HepG2 (cell line): ENCODE measurements around the gene GRAMD1A. TPM values are rescaled to one million over a fixed set of nuclear protein-coding genes. Genes with fewer than 3 reads are reported as not detected.

Experiments
- AGO2 ChIP-seq: fragments of 200-400 bp; formaldehyde crosslinking; optimal IDR thresholded peaks from 2 replicates; pipeline ENCODE3; 2017; ENCODE audit warnings: mild to moderate bottlenecking, low read depth, low read length, moderate library complexity
- ASH2L ChIP-seq: fragments of 300-600, 200-600 bp; sonication (generic); IDR thresholded peaks from 2 replicates; pipeline ENCODE4 v1.7.0; 2017; ENCODE audit warnings: low read depth, mild to moderate bottlenecking, moderate library complexity, mixed read lengths, low read length; ENCODE audit not compliant: insufficient read length
- BCL6 ChIP-seq: IDR thresholded peaks from 2 replicates; pipeline ENCODE4 v1.6.1; 2016; ENCODE audit warnings: missing genetic modification reagents, missing compliant biosample characterization
- DR1 ChIP-seq: sonication (generic); formaldehyde crosslinking; IDR thresholded peaks from 2 replicates; pipeline ENCODE4 v1.8.0; 2021; ENCODE audit warnings: mild to moderate bottlenecking, missing genetic modification reagents, inconsistent platforms
- EED ChIP-seq: sonication (generic); formaldehyde crosslinking; IDR thresholded peaks from 2 replicates; pipeline ENCODE4 v1.5.0; 2020; ENCODE audit warnings: mild to moderate bottlenecking, missing genetic modification reagents
- FOXA3 ChIP-seq: IDR thresholded peaks from 2 replicates; pipeline ENCODE4 v1.6.1; 2016; ENCODE audit warnings: missing genetic modification reagents, missing compliant biosample characterization
- FOXM1 ChIP-seq: sonication (generic); formaldehyde crosslinking; IDR thresholded peaks from 2 replicates; pipeline ENCODE4 v1.5.0; 2020; ENCODE audit warnings: missing genetic modification reagents
- GATAD1 ChIP-seq: IDR thresholded peaks from 2 replicates; pipeline ENCODE4 v1.6.1; 2016; ENCODE audit warnings: missing genetic modification reagents, missing compliant biosample characterization
- GATAD2A ChIP-seq: IDR thresholded peaks from 2 replicates; pipeline ENCODE4 v1.6.1; 2016
- HDAC2 ChIP-seq: sonication (generic); formaldehyde crosslinking; IDR thresholded peaks from 2 replicates; pipeline ENCODE4 v1.4.0; 2020; ENCODE audit warnings: missing genetic modification reagents
- IKZF1 ChIP-seq: fragments of 450-650 bp; IDR thresholded peaks from 2 replicates; pipeline ENCODE4 v1.7.1; 2016
- JUND ChIP-seq: sonication (generic); formaldehyde crosslinking; IDR thresholded peaks from 2 replicates; pipeline ENCODE4 v1.8.0; 2022; ENCODE audit warnings: mild to moderate bottlenecking, missing genetic modification reagents
- MEIS1 ChIP-seq: sonication (generic); formaldehyde crosslinking; IDR thresholded peaks from 2 replicates; pipeline ENCODE4 v1.9.0; 2021; ENCODE audit warnings: mild to moderate bottlenecking, missing genetic modification reagents, moderate library complexity, borderline replicate concordance
- RXRA ChIP-seq: sonication (generic); formaldehyde crosslinking; IDR thresholded peaks from 2 replicates; pipeline ENCODE4 v1.5.1; 2020; ENCODE audit warnings: missing genetic modification reagents
- SKI ChIP-seq: fragments of 450-650 bp; IDR thresholded peaks from one replicate; pipeline ENCODE4 v1.6.1; 2018; ENCODE audit warnings: mild to moderate bottlenecking; ENCODE audit not compliant: partially characterized antibody
- SP140L ChIP-seq: sonication (generic); formaldehyde crosslinking; IDR thresholded peaks from 2 replicates; pipeline ENCODE4 v1.4.0; 2020; ENCODE audit warnings: missing genetic modification reagents, borderline replicate concordance
- SP5 ChIP-seq: IDR thresholded peaks from 2 replicates; pipeline ENCODE4 v1.6.1; 2016; ENCODE audit warnings: low read depth, borderline replicate concordance
- SRF ChIP-seq: IDR thresholded peaks from 2 replicates; pipeline ENCODE4 v1.6.1; 2011; ENCODE audit warnings: mild to moderate bottlenecking, low read depth, low read length, moderate library complexity
- SRSF1 ChIP-seq: fragments of 200-400 bp; formaldehyde crosslinking; optimal IDR thresholded peaks from 2 replicates; pipeline ENCODE3; 2017; ENCODE audit warnings: mild to moderate bottlenecking, low read depth, low read length, moderate library complexity
- TFDP2 ChIP-seq: sonication (generic); formaldehyde crosslinking; IDR thresholded peaks from 2 replicates; pipeline ENCODE4 v1.4.0; 2020; ENCODE audit warnings: missing genetic modification reagents
- ZFP82 ChIP-seq: sonication (generic); formaldehyde crosslinking; IDR thresholded peaks from 2 replicates; pipeline ENCODE4 v1.5.1; 2020; ENCODE audit warnings: mild to moderate bottlenecking, missing genetic modification reagents, borderline replicate concordance
- ZMYM4 ChIP-seq: sonication (generic); formaldehyde crosslinking; IDR thresholded peaks from 2 replicates; pipeline ENCODE4 v1.8.1; 2023; ENCODE audit warnings: mild to moderate bottlenecking, missing genetic modification reagents
- ZNF563 ChIP-seq: sonication (generic); formaldehyde crosslinking; IDR thresholded peaks from 2 replicates; pipeline ENCODE4 v1.8.0; 2022; ENCODE audit warnings: mild to moderate bottlenecking, moderate library complexity, missing genetic modification reagents
- ZNF564 ChIP-seq: sonication (generic); formaldehyde crosslinking; IDR thresholded peaks from 2 replicates; pipeline ENCODE4 v1.8.1; 2023; ENCODE audit warnings: mild to moderate bottlenecking, missing genetic modification reagents
- ZNF724P ChIP-seq: sonication (generic); formaldehyde crosslinking; IDR thresholded peaks from 2 replicates; pipeline ENCODE4 v1.8.0; 2022; ENCODE audit warnings: missing genetic modification reagents, borderline replicate concordance
- ZNF740 ChIP-seq: sonication (generic); formaldehyde crosslinking; IDR thresholded peaks from 2 replicates; pipeline ENCODE4 v1.4.0; 2020; ENCODE audit warnings: missing genetic modification reagents
- polyA plus RNA-seq, 8 experiments: library from polyadenylated mRNA; depleted of rRNA in 3 of 8; stranded (reverse) in 7 of 8; unstranded in 1 of 8; fragments of >200 nt; fragmentation: Illumina TruSeq in 4 of 8; extraction: Trizol in 4 of 8; gene quantifications; 2 replicates each; pipeline versions ENCODE4 v1.2.1 to v1.2.3, GENCODE V29; 2011 to 2016; ENCODE audit warnings: low read depth in 4 of 8, missing spikeins in 1 of 8, mixed read lengths in 1 of 8; ENCODE audit not compliant: insufficient read depth in 1 of 8
- total RNA-seq, 5 experiments: library from RNA; depleted of rRNA; stranded (reverse); fragments of >200 nt; fragmentation: Illumina TruSeq; extraction: Trizol; gene quantifications; 2 replicates each; pipeline ENCODE4 v1.2.3, GENCODE V29; 2016; ENCODE audit warnings: low read depth in 1 of 5
- TF ChIP-seq, protein P1 (sequence below): sonication (generic); formaldehyde crosslinking; conservative IDR thresholded peaks from 2 replicates; pipeline ENCODE4 v1.8.0; 2022; ENCODE audit warnings: low read depth, missing genetic modification reagents
- TF ChIP-seq, protein P2 (sequence below): sonication (generic); formaldehyde crosslinking; IDR thresholded peaks from 2 replicates; pipeline ENCODE4 v1.4.0; 2020; ENCODE audit warnings: missing genetic modification reagents

Gene GRAMD1A
- total and polyA plus RNA-seq, 2 of the 13 experiments (the other 11 are each of a cell fraction or from before 2014, with no cell fraction given): 14.7 to 181 TPM

DNA sequence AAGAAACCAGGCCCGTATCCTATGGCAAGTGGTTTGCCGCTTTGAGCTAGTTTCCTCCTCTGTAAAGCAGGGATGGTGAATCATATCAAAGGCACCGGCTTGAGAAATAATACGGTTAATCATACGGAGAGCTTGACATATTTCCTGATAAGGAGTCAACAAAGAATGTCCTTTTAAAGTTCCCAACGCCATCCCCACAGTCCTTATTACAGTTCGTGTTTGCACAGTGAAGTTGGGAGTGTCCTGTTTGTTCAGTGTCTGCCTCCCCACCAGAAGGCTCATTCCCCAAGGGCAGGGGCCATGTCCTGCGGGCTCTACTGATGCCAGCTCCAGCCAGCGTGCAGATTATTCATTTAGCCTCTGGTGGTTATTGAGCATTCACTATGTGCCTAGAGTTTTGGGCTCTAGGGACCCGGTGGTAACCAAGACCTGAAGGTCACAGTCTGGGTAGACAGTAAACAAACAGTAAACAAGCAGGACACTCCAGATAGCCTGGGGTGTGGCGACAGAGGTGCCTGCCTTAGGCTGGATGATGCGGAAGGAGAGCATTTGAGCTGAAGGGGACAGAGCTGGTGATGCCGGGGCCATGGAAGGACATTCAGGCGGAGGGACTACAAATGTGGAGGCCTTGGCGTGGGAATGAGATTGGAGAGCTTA, 6.3 kb downstream of the GRAMD1A start (continued):
- TF ChIP-seq MEIS1 (peak; percentile 56; the same call in 1 of the 2 replicates), ASH2L (peak; percentile 63), ZNF740 (peak; percentile 40; the same call in 1 of the 2 replicates), SRSF1 (no peak), TFDP2 (CRISPR knock-in tag) (0 out of 2 replicates have a peak, but pooled peaks have one; percentile 32), SP140L (0 out of 2 replicates have a peak, but pooled peaks have one; percentile 41), EED (CRISPR knock-in tag) (no peak), SRF (peak; percentile 58; the same call in 1 of the 2 replicates), HDAC2 (CRISPR knock-in tag) (peak; percentile 98), SKI (peak; percentile 98), BCL6 (peak; percentile 96), ZNF563 (CRISPR knock-in tag) (0 out of 2 replicates have a peak, but pooled peaks have one; percentile 5), ZNF564 (CRISPR knock-in tag) (no peak), ZMYM4 (CRISPR knock-in tag) (peak; percentile 51), SP5 (CRISPR knock-in tag) (peak; percentile 98), AGO2 (no peak), GATAD1 (CRISPR knock-in tag) (peak; percentile 66; the same call in 1 of the 2 replicates), JUND (CRISPR knock-in tag) (peak; percentile 75; the same call in 1 of the 2 replicates), ZFP82 (CRISPR knock-in tag) (peak; percentile 43; the same call in 1 of the 2 replicates), FOXM1 (CRISPR knock-in tag) (no peak), ZNF724P (CRISPR knock-in tag) (0 out of 2 replicates have a peak, but pooled peaks have one; percentile 41), GATAD2A (CRISPR knock-in tag) (peak; percentile 93), FOXA3 (CRISPR knock-in tag) (peak; percentile 99), IKZF1 (no peak), DR1 (CRISPR knock-in tag) (peak; percentile 40; the same call in 1 of the 2 replicates), RXRA (peak; percentile 90)
- TF ChIP-seq, protein P1, sequence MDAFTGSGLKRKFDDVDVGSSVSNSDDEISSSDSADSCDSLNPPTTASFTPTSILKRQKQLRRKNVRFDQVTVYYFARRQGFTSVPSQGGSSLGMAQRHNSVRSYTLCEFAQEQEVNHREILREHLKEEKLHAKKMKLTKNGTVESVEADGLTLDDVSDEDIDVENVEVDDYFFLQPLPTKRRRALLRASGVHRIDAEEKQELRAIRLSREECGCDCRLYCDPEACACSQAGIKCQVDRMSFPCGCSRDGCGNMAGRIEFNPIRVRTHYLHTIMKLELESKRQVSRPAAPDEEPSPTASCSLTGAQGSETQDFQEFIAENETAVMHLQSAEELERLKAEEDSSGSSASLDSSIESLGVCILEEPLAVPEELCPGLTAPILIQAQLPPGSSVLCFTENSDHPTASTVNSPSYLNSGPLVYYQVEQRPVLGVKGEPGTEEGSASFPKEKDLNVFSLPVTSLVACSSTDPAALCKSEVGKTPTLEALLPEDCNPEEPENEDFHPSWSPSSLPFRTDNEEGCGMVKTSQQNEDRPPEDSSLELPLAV: no peak
- TF ChIP-seq, protein P2, sequence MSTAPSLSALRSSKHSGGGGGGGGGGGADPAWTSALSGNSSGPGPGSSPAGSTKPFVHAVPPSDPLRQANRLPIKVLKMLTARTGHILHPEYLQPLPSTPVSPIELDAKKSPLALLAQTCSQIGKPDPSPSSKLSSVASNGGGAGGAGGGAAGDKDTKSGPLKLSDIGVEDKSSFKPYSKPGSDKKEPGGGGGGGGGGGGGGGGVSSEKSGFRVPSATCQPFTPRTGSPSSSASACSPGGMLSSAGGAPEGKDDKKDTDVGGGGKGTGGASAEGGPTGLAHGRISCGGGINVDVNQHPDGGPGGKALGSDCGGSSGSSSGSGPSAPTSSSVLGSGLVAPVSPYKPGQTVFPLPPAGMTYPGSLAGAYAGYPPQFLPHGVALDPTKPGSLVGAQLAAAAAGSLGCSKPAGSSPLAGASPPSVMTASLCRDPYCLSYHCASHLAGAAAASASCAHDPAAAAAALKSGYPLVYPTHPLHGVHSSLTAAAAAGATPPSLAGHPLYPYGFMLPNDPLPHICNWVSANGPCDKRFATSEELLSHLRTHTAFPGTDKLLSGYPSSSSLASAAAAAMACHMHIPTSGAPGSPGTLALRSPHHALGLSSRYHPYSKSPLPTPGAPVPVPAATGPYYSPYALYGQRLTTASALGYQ (CRISPR knock-in tag): peak; percentile 99
